ENCODE data around the gene GFER. TPM values are rescaled to one million over a fixed set of nuclear protein-coding genes. Genes with fewer than 3 reads are reported as not detected.

Gene GFER
- total and polyA plus RNA-seq, 2 of the 8 experiments (the other 6 are each of a cell fraction or from before 2014, with no cell fraction given) = 17.7 to 37.9 TPM

DNA sequence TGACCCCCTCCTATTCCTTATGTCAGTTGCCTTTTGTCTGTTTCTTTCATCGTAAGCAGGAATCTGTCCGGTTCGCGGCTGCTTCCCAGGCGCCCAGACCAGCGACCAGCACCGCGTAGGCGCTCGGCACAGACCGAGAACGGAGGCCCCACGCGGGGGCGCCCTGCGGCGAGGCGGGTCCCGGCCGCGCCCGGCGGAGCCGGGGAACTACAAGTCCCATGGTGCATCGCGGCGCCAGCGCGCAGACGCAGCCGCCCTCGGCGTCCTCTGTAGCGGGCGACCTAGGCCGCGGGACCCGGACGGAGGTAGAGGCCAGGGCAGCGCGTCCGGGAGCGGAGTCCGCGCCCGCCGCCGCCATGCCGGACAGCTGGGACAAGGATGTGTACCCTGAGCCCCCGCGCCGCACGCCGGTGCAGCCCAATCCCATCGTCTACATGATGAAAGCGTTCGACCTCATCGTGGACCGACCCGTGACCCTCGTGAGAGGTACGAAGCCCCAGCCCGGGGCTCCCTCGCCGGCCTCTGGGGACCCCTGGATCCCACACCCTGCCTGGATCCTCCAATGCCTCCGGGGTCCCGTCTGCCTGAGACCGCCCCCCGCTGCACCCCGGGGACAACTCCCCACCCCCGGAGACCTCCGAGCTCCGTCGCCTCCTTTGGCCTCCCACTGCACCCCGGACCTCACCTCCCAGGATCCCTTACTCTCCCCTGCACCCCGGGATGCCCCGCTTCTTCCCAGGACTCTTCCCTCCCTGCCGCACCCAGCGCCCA, 24.5 kb upstream of the GFER start, which contains the start of gene NDUFB10 (continued):
- TF ChIP-seq RXRA (IDR thresholded peaks at IDR 0.05; ENCODE audit: insufficient read depth, low read depth, low read length) (no peak), POLR2AphosphoS5 (IDR thresholded peaks at IDR 0.05; ENCODE audit: low read depth, low read length) (peak; percentile 94), ASH2L (IDR thresholded peaks at IDR 0.05; ENCODE audit: low read length) (peak; percentile 68), HDAC2 (IDR thresholded peaks at IDR 0.05; ENCODE audit: borderline replicate concordance in 1 of 2, low read depth in 2 of 2, low read length in 2 of 2) (no peak; a peak in 1 of 4 replicates), KDM5A (IDR thresholded peaks at IDR 0.05; ENCODE audit: low read length) (no peak), BRCA1 (IDR thresholded peaks at IDR 0.05; ENCODE audit: low read depth, low read length) (no peak), RAD21 (IDR thresholded peaks at IDR 0.05 in 1 of 2, conservative IDR thresholded peaks at IDR 0.05 in 1 of 2; ENCODE audit: low read depth in 2 of 2, low read length in 2 of 2) (no peak), CHD1 (IDR thresholded peaks at IDR 0.05; ENCODE audit: low read depth, low read length) (no peak)
- TF ChIP-seq, protein P1, sequence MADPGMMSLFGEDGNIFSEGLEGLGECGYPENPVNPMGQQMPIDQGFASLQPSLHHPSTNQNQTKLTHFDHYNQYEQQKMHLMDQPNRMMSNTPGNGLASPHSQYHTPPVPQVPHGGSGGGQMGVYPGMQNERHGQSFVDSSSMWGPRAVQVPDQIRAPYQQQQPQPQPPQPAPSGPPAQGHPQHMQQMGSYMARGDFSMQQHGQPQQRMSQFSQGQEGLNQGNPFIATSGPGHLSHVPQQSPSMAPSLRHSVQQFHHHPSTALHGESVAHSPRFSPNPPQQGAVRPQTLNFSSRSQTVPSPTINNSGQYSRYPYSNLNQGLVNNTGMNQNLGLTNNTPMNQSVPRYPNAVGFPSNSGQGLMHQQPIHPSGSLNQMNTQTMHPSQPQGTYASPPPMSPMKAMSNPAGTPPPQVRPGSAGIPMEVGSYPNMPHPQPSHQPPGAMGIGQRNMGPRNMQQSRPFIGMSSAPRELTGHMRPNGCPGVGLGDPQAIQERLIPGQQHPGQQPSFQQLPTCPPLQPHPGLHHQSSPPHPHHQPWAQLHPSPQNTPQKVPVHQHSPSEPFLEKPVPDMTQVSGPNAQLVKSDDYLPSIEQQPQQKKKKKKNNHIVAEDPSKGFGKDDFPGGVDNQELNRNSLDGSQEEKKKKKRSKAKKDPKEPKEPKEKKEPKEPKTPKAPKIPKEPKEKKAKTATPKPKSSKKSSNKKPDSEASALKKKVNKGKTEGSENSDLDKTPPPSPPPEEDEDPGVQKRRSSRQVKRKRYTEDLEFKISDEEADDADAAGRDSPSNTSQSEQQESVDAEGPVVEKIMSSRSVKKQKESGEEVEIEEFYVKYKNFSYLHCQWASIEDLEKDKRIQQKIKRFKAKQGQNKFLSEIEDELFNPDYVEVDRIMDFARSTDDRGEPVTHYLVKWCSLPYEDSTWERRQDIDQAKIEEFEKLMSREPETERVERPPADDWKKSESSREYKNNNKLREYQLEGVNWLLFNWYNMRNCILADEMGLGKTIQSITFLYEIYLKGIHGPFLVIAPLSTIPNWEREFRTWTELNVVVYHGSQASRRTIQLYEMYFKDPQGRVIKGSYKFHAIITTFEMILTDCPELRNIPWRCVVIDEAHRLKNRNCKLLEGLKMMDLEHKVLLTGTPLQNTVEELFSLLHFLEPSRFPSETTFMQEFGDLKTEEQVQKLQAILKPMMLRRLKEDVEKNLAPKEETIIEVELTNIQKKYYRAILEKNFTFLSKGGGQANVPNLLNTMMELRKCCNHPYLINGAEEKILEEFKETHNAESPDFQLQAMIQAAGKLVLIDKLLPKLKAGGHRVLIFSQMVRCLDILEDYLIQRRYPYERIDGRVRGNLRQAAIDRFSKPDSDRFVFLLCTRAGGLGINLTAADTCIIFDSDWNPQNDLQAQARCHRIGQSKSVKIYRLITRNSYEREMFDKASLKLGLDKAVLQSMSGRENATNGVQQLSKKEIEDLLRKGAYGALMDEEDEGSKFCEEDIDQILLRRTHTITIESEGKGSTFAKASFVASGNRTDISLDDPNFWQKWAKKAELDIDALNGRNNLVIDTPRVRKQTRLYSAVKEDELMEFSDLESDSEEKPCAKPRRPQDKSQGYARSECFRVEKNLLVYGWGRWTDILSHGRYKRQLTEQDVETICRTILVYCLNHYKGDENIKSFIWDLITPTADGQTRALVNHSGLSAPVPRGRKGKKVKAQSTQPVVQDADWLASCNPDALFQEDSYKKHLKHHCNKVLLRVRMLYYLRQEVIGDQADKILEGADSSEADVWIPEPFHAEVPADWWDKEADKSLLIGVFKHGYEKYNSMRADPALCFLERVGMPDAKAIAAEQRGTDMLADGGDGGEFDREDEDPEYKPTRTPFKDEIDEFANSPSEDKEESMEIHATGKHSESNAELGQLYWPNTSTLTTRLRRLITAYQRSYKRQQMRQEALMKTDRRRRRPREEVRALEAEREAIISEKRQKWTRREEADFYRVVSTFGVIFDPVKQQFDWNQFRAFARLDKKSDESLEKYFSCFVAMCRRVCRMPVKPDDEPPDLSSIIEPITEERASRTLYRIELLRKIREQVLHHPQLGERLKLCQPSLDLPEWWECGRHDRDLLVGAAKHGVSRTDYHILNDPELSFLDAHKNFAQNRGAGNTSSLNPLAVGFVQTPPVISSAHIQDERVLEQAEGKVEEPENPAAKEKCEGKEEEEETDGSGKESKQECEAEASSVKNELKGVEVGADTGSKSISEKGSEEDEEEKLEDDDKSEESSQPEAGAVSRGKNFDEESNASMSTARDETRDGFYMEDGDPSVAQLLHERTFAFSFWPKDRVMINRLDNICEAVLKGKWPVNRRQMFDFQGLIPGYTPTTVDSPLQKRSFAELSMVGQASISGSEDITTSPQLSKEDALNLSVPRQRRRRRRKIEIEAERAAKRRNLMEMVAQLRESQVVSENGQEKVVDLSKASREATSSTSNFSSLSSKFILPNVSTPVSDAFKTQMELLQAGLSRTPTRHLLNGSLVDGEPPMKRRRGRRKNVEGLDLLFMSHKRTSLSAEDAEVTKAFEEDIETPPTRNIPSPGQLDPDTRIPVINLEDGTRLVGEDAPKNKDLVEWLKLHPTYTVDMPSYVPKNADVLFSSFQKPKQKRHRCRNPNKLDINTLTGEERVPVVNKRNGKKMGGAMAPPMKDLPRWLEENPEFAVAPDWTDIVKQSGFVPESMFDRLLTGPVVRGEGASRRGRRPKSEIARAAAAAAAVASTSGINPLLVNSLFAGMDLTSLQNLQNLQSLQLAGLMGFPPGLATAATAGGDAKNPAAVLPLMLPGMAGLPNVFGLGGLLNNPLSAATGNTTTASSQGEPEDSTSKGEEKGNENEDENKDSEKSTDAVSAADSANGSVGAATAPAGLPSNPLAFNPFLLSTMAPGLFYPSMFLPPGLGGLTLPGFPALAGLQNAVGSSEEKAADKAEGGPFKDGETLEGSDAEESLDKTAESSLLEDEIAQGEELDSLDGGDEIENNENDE (IDR thresholded peaks at IDR 0.05; ENCODE audit: insufficient replicate concordance, low read length) = no peak
